H1 (cell line): ENCODE data around the gene C15orf40. TPM values are rescaled to one million over a fixed set of nuclear protein-coding genes. Genes with fewer than 3 reads are reported as not detected.

Experiments
- BACH1 ChIP-seq: IDR thresholded peaks from 2 replicates; pipeline ENCODE4 v1.6.1; 2012; ENCODE audit warnings: low read length, improper control_type of control experiment
- EP300 ChIP-seq, 2 experiments: IDR thresholded peaks; 1 replicate in 1 of 2; 2 replicates in 1 of 2; pipeline ENCODE4 v1.6.1; 2011 to 2012; ENCODE audit warnings: low read depth in 2 of 2, low read length in 2 of 2, mild to moderate bottlenecking in 2 of 2, borderline replicate concordance in 1 of 2, inconsistent platforms in 1 of 2, moderate library complexity in 1 of 2
- GABPA ChIP-seq: IDR thresholded peaks from 2 replicates; pipeline ENCODE4 v1.6.1; 2011; ENCODE audit warnings: mild to moderate bottlenecking, low read length, moderate library complexity, borderline replicate concordance; ENCODE audit not compliant: insufficient read depth
- MAX ChIP-seq: IDR thresholded peaks from 2 replicates; pipeline ENCODE4 v1.6.1; 2012; ENCODE audit warnings: inconsistent platforms
- POLR2AphosphoS5 ChIP-seq: IDR thresholded peaks from 2 replicates; pipeline ENCODE4 v1.6.1; 2011; ENCODE audit warnings: low read depth, low read length
- POU5F1 ChIP-seq: IDR thresholded peaks from 2 replicates; pipeline ENCODE4 v1.6.1; 2011; ENCODE audit warnings: low read depth, mild to moderate bottlenecking, low read length, moderate library complexity
- RFX5 ChIP-seq: IDR thresholded peaks from 2 replicates; pipeline ENCODE4 v1.6.1; 2011; ENCODE audit warnings: low read depth, low read length, improper control_type of control experiment, borderline replicate concordance
- SP1 ChIP-seq: IDR thresholded peaks from 2 replicates; pipeline ENCODE4 v1.6.1; 2011; ENCODE audit warnings: low read depth, low read length
- polyA plus RNA-seq, 7 experiments: library from polyadenylated mRNA; depleted of rRNA in 3 of 7; stranded (reverse) in 5 of 7; unstranded in 2 of 7; fragments of >200 nt in 5 of 7; fragments of 200-250 nt in 2 of 7; gene quantifications; 1 replicate in 5 of 7; 2 replicates in 1 of 7; 4 replicates in 1 of 7; pipeline versions ENCODE4 v1.2.1 to v1.2.3, GENCODE V29; 2011 to 2013; ENCODE audit warnings: missing spikeins in 2 of 7, mixed read lengths in 2 of 7
- total RNA-seq: library from RNA; stranded (reverse); fragmentation: NEBNext Ultra II Directional; extraction: Animal tissue kit (Norgen Biotek cat#: 25700); gene quantifications from 2 replicates; pipeline ENCODE4 v1.2.1, GENCODE V29; 2021

Gene C15orf40
- total and polyA plus RNA-seq, 2 of the 8 experiments (the other 6 are each of a cell fraction or from before 2014, with no cell fraction given): 10.7 TPM

GRCh38 chr15:82944056-82944455 is 67.4 kb downstream of the C15orf40 start (continued):
- TF ChIP-seq EP300 (IDR thresholded peaks at IDR 0.05; ENCODE audit: borderline replicate concordance in 1 of 2, low read depth in 2 of 2, low read length in 2 of 2): no peak
- TF ChIP-seq POU5F1: no peak
- no peak for TF ChIP-seq SP1
- no peak for TF ChIP-seq BACH1
- no peak for TF ChIP-seq RFX5
- no peak for TF ChIP-seq POLR2AphosphoS5
- no peak for TF ChIP-seq MAX
- no peak for TF ChIP-seq GABPA
- TF ChIP-seq, all 59 proteins: peak for 0
